Measurements from ENCODE around the gene UBE2S. TPM values are rescaled to one million over a fixed set of nuclear protein-coding genes. Genes with fewer than 3 reads are reported as not detected.
A peak's percentile ranks its signal among the peaks of the same experiment; 100 is the strongest.
"Not testable (repeated sequence)": the region's sequence is repeated elsewhere in the genome, so short reads cannot be mapped to it uniquely, and the experiment has no call there.

The UBE2S gene
- total and polyA plus RNA-seq, 11 donors, result 10.9 to 51.8 (median 27.6) TPM

DNA sequence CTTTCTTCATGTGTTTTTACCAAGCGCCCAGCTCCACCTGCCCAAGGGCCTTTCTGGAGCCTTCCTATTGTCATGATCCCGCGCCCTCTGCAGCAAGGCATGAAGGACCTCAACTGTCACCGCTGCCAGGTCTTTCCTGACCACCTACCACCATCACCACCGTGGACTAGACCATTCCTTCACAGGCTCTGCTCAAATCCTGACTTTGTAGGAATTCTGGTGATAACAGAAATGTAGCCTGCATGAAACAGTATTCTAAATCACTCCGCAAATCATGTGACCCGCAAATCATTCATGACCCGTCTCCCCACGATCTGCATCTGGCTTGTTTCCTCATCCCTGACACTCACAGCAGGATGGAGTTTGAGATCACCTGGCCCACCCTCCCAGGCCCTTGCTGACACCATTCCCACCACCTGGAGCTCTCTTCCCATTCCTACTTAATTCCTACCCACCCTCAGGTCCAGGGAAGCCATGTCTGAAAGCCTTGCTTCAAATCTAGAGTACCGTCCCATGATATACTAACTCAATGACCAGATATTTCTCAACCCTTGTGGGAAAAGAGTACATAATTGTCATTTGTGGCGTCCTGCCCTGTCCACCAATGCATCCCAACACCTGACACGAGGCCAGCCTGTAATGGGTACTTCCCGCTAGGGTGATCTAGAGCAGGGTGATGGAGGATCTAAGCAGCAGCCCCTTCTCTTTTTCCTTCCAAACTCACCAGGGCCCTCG lies 1.3 kb downstream of the UBE2S start:
- ATAC-seq (no peak), DNase-seq (peak in 1 of 5 donors; percentile 15)
- H3K4me1 ChIP-seq, result peaks cover 3 to 27% (median 12%) of the 10 kb centered on the region in 12 donors
- H3K9me3 ChIP-seq, result peaks cover 0 to 6% (median 0%) of the 10 kb centered on the region in 12 donors
- peaks cover 0 to 45% (median 36%) of the 10 kb centered on the region in 9 donors for H3K36me3 ChIP-seq
- intact Hi-C loops (cut with DNase I), result no loop called here
- no peak for TF ChIP-seq POLR2A (IDR thresholded peaks at IDR 0.05)
- TF ChIP-seq, protein P1, sequence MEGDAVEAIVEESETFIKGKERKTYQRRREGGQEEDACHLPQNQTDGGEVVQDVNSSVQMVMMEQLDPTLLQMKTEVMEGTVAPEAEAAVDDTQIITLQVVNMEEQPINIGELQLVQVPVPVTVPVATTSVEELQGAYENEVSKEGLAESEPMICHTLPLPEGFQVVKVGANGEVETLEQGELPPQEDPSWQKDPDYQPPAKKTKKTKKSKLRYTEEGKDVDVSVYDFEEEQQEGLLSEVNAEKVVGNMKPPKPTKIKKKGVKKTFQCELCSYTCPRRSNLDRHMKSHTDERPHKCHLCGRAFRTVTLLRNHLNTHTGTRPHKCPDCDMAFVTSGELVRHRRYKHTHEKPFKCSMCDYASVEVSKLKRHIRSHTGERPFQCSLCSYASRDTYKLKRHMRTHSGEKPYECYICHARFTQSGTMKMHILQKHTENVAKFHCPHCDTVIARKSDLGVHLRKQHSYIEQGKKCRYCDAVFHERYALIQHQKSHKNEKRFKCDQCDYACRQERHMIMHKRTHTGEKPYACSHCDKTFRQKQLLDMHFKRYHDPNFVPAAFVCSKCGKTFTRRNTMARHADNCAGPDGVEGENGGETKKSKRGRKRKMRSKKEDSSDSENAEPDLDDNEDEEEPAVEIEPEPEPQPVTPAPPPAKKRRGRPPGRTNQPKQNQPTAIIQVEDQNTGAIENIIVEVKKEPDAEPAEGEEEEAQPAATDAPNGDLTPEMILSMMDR (IDR thresholded peaks at IDR 0.05), result no peak
- peak overlapping the region in 9 of 12 donors; percentile 74 to 99 (median 92) for H3K4me3 ChIP-seq
- H3K27ac ChIP-seq, result no peak overlapping the region
- 83 to 89% (median 85%) methylated on average over 14 of the region's 14 CpGs for WGBS, 4 donors
- H3K27me3 ChIP-seq, result no peaks in the 10 kb centered on the region

DNA sequence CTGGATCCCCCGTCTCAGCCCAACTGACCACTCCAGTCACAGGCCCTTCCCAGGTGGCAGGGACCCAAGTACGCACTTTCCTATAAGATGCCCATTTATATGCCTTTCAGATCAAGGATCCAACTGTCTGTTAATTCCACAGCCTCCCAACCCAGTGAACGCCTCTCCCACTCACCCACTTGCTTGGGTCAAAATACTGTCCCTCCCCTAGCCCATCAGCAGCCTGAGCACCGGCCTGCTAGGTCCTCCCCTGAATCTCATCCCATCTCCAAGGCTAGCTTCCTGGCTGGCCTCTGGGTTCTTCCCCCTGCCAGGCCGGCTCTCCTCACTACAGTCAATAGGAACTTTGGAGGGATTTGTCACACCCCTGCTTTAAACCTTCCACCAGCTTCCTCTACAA lies 1.9 kb downstream of the UBE2S start:
- H3K27ac ChIP-seq, result no peak overlapping the region
- H3K4me3 ChIP-seq, result peak overlapping the region in 1 of 12 donors; percentile 96
- H3K36me3 ChIP-seq, result peaks cover 0 to 50% (median 40%) of the 10 kb centered on the region in 9 donors
- TF ChIP-seq, protein P1 (IDR thresholded peaks at IDR 0.05), result no peak
- no peak for TF ChIP-seq POLR2A (IDR thresholded peaks at IDR 0.05)
- H3K9me3 ChIP-seq, result peaks cover 0 to 6% (median 0%) of the 10 kb centered on the region in 12 donors
- no peak for ATAC-seq
- WGBS, 4 donors, result 86 to 89% (median 87%) methylated on average over 5 of the region's 5 CpGs
- intact Hi-C loops (cut with DNase I), result loop anchor here in 1 of 10 donors (2.0 kb wide), 1 partner anchor 19 kb away; no protein-coding TSS in a partner anchor
- DNase-seq, result peak in 1 of 5 donors; percentile 18
- H3K4me1 ChIP-seq, result peaks cover 3 to 27% (median 12%) of the 10 kb centered on the region in 12 donors
- no peaks in the 10 kb centered on the region for H3K27me3 ChIP-seq

DNA sequence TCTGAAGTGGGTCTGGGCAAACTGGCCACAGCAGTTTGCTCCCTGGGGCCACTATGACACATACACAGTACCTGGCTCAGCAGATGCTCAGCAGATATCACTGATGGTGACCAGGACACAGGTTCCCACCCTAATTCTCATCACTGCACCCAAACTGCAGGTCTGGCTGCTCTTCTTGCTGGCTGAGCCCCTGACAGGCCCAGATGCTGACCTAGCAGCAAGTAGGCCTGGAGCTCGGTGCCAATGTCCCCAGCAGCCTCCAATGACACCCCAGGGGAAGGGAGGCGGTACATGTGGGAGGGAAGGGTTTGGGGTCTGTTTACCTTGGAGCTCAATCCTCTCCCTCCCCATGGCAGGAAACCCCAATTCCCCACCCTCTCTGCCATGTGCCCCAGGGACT lies 5.1 kb downstream of the UBE2S start:
- ATAC-seq (no peak), DNase-seq (peak in 1 of 5 donors; percentile 3)
- H3K9me3 ChIP-seq, result no peaks in the 10 kb centered on the region
- no peak overlapping the region for H3K27ac ChIP-seq
- H3K36me3 ChIP-seq, result peaks cover 0 to 60% (median 47%) of the 10 kb centered on the region in 9 donors
- intact Hi-C loops (cut with DNase I), result no loop called here
- WGBS, 4 donors, result 40 to 87% (median 68%) methylated on average over 1 to 2 of the region's 2 CpGs
- H3K27me3 ChIP-seq, result no peaks in the 10 kb centered on the region
- no peak overlapping the region for H3K4me3 ChIP-seq
- peaks cover 0 to 30% (median 12%) of the 10 kb centered on the region in 12 donors for H3K4me1 ChIP-seq
- no peak for TF ChIP-seq POLR2A (IDR thresholded peaks at IDR 0.05)
- TF ChIP-seq, protein P1 (IDR thresholded peaks at IDR 0.05), result no peak

DNA sequence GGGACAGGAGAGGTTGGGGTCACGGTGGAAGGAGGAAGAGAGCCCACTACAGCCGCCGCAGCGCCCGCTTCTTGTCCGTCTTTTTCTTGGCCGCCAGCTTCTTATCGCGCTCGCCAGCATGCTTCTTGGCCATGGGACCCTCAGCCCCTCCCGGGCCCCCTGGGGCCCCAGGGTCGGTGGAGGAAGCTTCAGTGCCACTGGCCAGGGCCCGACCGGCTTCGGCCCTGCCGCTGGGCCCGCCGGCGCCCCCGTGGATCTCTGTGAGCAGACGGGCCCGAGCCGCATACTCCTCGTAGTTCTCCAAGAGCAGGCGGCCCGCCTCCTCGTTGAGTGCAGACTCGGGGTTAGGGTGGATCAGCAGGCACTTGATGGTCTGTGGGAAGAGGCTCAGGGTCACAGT lies 6.2 kb downstream of the UBE2S start:
- intact Hi-C loops (cut with DNase I); H3K4me3 ChIP-seq; H3K27ac ChIP-seq; ATAC-seq; H3K9me3 ChIP-seq; H3K27me3 ChIP-seq: not testable (repeated sequence)
- WGBS, 4 donors, result 81 to 91% (median 87%) methylated on average over 18 to 23 of the region's 28 CpGs
- peaks cover 0 to 23% (median 5%) of the 10 kb centered on the region in 12 donors for H3K4me1 ChIP-seq
- DNase-seq, result peak in 1 of 5 donors; percentile 16
- H3K36me3 ChIP-seq, result peaks cover 0 to 58% (median 47%) of the 10 kb centered on the region in 9 donors

Measured in heart left ventricle (tissue), 16 donors.